Tibial nerve (tissue), 4 donors: Measurements from ENCODE around the gene EGLN3. TPM values are rescaled to one million over a fixed set of nuclear protein-coding genes. Genes with fewer than 3 reads are reported as not detected.

ENCODE experiments used
- DNase-seq, 2 donors: peaks; one replicate each; pipeline ENCODE4 v3.0.0-alpha.2; 2019; ENCODE audit warnings: low spot score in 2 of 2
- H3K27ac ChIP-seq, 4 donors: fragments of 200-600 bp; sonication (generic) in 3 of 4; one replicate each; pipeline ENCODE4 v1.5.1; 2017 to 2019; ENCODE audit warnings: mild to moderate bottlenecking in 1 of 4
- H3K27me3 ChIP-seq, 2 donors: fragments of 200-600 bp; sonication (generic) in 1 of 2; one replicate each; pipeline versions ENCODE4 v1.5.1 to v1.6.0; 2017 to 2019
- H3K36me3 ChIP-seq, 3 donors: fragments of 200-600 bp; sonication (generic); one replicate each; pipeline ENCODE4 v1.5.1; 2018 to 2019
- H3K4me1 ChIP-seq, 4 donors: fragments of 200-600 bp; sonication (generic) in 3 of 4; one replicate each; pipeline ENCODE4 v1.5.1; 2017 to 2019
- H3K4me3 ChIP-seq, 4 donors: fragments of 200-600 bp; sonication (generic) in 3 of 4; one replicate each; pipeline ENCODE4 v1.5.1; 2017 to 2019; ENCODE audit warnings: mild to moderate bottlenecking in 1 of 4, moderate library complexity in 1 of 4
- H3K9me3 ChIP-seq, 4 donors: fragments of 200-600 bp; sonication (generic) in 3 of 4; one replicate each; pipeline ENCODE4 v1.5.1; 2017 to 2019
- EP300 ChIP-seq, 2 donors: sonication (generic); formaldehyde crosslinking; IDR thresholded peaks; one replicate each; pipeline ENCODE4 v1.6.1; 2017; ENCODE audit warnings: antibody characterized with exemption in 2 of 2, mild to moderate bottlenecking in 1 of 2
- POLR2A ChIP-seq, 2 donors: fragments of 450-650 bp; IDR thresholded peaks; one replicate each; pipeline ENCODE4 v1.6.1; 2017; ENCODE audit warnings: antibody characterized with exemption in 2 of 2, mild to moderate bottlenecking in 2 of 2, moderate library complexity in 2 of 2
- WGBS, 2 donors: methylation state at CpG; one replicate each; pipeline ENCODE4 v1.1.5; 2018; 5-methylcytosine and 5-hydroxymethylcytosine counted together
- total RNA-seq, 4 donors: library from RNA; depleted of rRNA; stranded (reverse); fragments of >200 nt; gene quantifications; one replicate each; pipeline ENCODE4 v1.1.0, GENCODE V29; 2016
- TF ChIP-seq, protein P1 (sequence below), 5 experiments: fragments of 200-600 bp in 3 of 5; fragments of 450-650 bp in 2 of 5; sonication (generic) in 3 of 5; IDR thresholded peaks; one replicate each; pipeline ENCODE4 v1.5.1; 2016 to 2019; ENCODE audit warnings: antibody characterized with exemption in 5 of 5, mild to moderate bottlenecking in 3 of 5, moderate library complexity in 2 of 5

EGLN3 gene
- total RNA-seq, 4 donors from 2014 or later: 6.9 to 9.2 (median 7.9) TPM

DNA sequence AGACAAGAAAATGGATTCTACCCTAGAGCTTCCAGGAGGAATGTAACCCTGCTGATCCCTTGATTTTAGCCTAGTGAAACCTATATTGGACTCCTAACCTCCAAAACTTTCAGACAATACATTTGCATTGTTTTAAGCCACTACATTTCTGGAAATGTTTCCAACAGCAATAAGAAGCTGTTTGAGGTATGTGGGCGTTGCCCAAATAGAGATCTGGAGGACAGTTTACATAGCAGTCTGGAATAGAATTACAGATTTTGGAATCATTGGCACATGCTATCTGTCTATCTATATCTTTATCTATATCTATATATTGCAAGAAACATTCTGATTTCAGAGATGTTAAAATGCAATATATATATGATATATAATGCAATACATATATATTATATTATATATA, 42.4 kb upstream of the EGLN3 start:
- TF ChIP-seq POLR2A (IDR thresholded peaks at IDR 0.05) (no peak), EP300 (IDR thresholded peaks at IDR 0.05) (no peak)
- TF ChIP-seq, protein P1, sequence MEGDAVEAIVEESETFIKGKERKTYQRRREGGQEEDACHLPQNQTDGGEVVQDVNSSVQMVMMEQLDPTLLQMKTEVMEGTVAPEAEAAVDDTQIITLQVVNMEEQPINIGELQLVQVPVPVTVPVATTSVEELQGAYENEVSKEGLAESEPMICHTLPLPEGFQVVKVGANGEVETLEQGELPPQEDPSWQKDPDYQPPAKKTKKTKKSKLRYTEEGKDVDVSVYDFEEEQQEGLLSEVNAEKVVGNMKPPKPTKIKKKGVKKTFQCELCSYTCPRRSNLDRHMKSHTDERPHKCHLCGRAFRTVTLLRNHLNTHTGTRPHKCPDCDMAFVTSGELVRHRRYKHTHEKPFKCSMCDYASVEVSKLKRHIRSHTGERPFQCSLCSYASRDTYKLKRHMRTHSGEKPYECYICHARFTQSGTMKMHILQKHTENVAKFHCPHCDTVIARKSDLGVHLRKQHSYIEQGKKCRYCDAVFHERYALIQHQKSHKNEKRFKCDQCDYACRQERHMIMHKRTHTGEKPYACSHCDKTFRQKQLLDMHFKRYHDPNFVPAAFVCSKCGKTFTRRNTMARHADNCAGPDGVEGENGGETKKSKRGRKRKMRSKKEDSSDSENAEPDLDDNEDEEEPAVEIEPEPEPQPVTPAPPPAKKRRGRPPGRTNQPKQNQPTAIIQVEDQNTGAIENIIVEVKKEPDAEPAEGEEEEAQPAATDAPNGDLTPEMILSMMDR (IDR thresholded peaks at IDR 0.05): no peak
- no peak for DNase-seq
- H3K9me3 ChIP-seq: no peaks in the 10 kb centered on the region
- H3K36me3 ChIP-seq: no peaks in the 10 kb centered on the region
- no peaks in the 10 kb centered on the region for H3K27me3 ChIP-seq
- WGBS, 2 donors: 71 to 84% methylated on average over 1 of the region's 1 CpG
- H3K4me3 ChIP-seq: no peak overlapping the region
- no peaks in the 10 kb centered on the region for H3K4me1 ChIP-seq
- no peak overlapping the region for H3K27ac ChIP-seq

DNA sequence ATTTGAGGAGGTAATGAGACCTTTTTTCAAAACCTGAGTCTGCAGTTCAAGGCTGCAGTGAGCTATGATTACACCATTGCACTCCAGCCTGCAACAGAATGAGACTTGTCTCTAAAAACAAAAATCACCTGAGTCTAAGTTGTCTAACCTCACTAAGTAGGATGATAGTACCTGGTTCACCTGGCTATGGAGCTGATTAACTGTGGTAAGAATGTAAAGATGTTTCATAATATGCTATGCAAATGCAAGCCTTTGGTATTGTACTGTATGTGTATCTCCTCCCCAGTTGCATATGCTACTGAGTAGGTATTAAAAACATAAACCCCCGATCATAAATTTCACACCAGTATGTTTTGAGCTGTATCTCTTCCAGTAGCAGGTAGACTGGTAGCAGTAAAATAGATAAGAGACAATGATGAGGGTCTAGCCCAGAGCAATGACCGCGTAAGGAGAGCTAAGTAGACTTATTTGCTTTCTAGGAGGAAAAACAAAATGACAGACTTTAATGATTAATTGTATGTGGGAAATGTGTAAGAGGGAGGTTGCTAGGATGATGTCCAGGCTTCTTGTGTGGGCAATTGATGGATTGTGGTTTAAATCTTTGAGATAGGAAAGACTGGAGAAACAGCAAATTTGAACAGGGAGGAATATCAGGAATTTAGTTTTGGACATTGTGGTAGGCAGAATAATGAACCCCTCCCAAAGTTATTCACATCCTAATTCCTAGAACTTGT, 41.6 kb upstream of the EGLN3 start:
- Histone ChIP-seq H3K4me1 (no peaks in the 10 kb centered on the region), H3K27ac (no peak overlapping the region), H3K4me3 (no peak overlapping the region), H3K36me3 (no peaks in the 10 kb centered on the region), H3K9me3 (no peaks in the 10 kb centered on the region), H3K27me3 (no peaks in the 10 kb centered on the region)
- TF ChIP-seq EP300 (IDR thresholded peaks at IDR 0.05) (no peak), POLR2A (IDR thresholded peaks at IDR 0.05) (no peak)
- TF ChIP-seq, protein P1 (IDR thresholded peaks at IDR 0.05): no peak
- 96 to 98% methylated on average over 3 of the region's 3 CpGs for WGBS, 2 donors
- no peak for DNase-seq

DNA sequence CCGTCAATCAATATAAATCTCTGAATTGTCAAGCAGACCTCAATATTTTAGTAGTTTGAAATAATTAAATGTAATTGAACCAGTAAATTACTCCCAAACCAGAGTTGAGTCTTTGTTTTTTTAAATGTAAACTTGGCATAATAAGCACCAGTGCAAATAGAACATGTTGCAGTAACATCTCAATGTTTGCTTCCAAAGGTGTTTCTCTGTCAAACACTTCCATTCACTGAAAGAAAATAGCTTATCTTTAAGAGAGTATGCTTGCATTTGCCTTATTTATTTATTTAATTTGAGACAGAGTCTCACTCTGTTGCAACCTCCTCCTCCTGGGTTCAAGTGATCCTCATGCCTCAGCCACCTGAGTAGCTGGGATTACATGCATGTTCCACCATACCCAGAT, 39.9 kb upstream of the EGLN3 start:
- Histone ChIP-seq H3K27me3 (no peaks in the 10 kb centered on the region), H3K9me3 (no peaks in the 10 kb centered on the region), H3K27ac (no peak overlapping the region), H3K4me1 (no peaks in the 10 kb centered on the region), H3K36me3 (no peaks in the 10 kb centered on the region), H3K4me3 (no peak overlapping the region)
- 98% methylated on average over 1 of the region's 1 CpG for WGBS, 2 donors
- no peak for DNase-seq
- TF ChIP-seq EP300 (IDR thresholded peaks at IDR 0.05): no peak
- TF ChIP-seq, protein P1 (IDR thresholded peaks at IDR 0.05): no peak
- no peak for TF ChIP-seq POLR2A (IDR thresholded peaks at IDR 0.05)

DNA sequence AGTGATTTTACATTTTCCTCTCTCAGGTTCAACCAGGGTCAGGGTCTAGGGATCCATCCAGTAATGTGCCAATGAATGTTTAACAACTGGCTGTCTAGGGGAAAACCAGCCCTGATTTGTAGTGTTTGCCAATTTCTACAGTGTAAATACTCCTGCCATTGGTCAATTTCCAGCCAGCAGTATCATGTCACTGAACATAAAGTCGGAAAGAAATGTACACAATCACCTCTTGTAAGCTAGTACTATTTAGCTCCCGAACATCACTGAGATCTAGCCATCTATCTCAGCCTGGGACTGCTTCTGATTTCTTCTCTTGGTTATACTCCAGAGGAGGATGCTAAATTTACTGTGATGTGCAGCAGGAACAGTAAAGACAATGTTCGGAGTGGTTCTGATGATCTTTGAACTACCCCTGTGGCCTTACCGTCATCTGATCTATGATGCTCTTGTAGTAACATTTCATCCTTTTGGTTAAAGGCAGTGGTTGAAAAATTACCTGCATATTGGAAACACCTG, 36.7 kb upstream of the EGLN3 start:
- no peaks in the 10 kb centered on the region for H3K36me3 ChIP-seq
- TF ChIP-seq POLR2A (IDR thresholded peaks at IDR 0.05): no peak
- TF ChIP-seq EP300 (IDR thresholded peaks at IDR 0.05): no peak
- TF ChIP-seq, protein P1 (IDR thresholded peaks at IDR 0.05): no peak
- peaks cover 0 to 9% (median 0%) of the 10 kb centered on the region in 4 donors for H3K9me3 ChIP-seq
- no peak overlapping the region for H3K27ac ChIP-seq
- H3K27me3 ChIP-seq: no peaks in the 10 kb centered on the region
- no peak for DNase-seq
- 81 to 84% methylated on average over 4 of the region's 4 CpGs for WGBS, 2 donors
- no peaks in the 10 kb centered on the region for H3K4me1 ChIP-seq
- no peak overlapping the region for H3K4me3 ChIP-seq

DNA sequence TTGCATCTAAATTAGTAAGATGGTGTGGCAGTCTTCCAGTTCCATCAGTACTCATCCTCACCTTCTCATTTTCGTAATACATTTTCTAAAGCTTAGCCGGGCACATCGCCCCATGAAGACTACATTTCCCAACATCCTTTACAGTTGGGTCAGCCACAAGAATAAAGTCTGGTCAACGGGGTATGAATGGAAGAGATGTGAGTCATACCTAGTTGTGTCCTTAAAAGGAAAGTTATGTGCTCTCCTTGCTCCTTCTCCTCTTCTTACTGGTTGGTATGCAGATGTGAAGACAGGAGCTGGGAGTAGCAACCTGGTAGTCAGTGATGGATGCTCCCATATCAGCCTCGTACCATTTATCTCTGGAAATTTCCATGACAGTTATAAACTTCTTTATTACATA, 35.9 kb upstream of the EGLN3 start:
- no peak overlapping the region for H3K27ac ChIP-seq
- no peaks in the 10 kb centered on the region for H3K27me3 ChIP-seq
- 78 to 84% methylated on average over 5 of the region's 5 CpGs for WGBS, 2 donors
- H3K9me3 ChIP-seq: peaks cover 0 to 9% (median 0%) of the 10 kb centered on the region in 4 donors
- DNase-seq: no peak
- H3K4me3 ChIP-seq: no peak overlapping the region
- TF ChIP-seq, protein P1 (IDR thresholded peaks at IDR 0.05): no peak
- no peak for TF ChIP-seq POLR2A (IDR thresholded peaks at IDR 0.05)
- TF ChIP-seq EP300 (IDR thresholded peaks at IDR 0.05): no peak
- H3K36me3 ChIP-seq: no peaks in the 10 kb centered on the region
- H3K4me1 ChIP-seq: no peaks in the 10 kb centered on the region
